Nucleus accumbens (tissue), 56 donors: Measurements from ENCODE around the gene NOX3.
"Not testable (repeated sequence)": the region's sequence is repeated elsewhere in the genome, so short reads cannot be mapped to it uniquely, and the experiment has no call there.

Experiments
- DNase-seq, 56 donors: peaks; one replicate each; lab custom pipeline; 2025; lab: John Stamatoyannopoulos, UW

Gene NOX3, protein sequence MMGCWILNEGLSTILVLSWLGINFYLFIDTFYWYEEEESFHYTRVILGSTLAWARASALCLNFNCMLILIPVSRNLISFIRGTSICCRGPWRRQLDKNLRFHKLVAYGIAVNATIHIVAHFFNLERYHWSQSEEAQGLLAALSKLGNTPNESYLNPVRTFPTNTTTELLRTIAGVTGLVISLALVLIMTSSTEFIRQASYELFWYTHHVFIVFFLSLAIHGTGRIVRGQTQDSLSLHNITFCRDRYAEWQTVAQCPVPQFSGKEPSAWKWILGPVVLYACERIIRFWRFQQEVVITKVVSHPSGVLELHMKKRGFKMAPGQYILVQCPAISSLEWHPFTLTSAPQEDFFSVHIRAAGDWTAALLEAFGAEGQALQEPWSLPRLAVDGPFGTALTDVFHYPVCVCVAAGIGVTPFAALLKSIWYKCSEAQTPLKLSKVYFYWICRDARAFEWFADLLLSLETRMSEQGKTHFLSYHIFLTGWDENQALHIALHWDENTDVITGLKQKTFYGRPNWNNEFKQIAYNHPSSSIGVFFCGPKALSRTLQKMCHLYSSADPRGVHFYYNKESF

DNA sequence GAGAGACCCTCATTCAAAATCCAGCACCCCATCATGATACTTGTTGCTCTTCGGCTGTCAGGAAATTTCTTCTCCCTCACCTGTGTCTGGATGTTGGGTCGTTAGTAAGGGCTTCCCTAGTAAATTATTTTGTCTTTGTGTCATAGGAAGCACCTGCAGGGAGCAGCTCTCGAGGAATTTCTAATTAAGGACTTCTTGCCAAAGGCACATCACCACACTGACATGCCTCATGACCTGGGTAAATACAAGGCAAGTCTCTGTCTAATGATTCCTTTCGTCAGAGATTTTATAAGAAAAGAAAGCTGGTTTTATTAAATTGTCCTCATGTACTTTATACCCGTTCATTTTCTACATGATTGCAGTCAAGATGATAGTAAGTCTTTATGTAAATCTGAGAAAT is at the start of gene NOX3:
Gene NOX3 (minus strand): TSS at position 74 of the 400 bp plus-strand sequence. CDS start 39 bp downstream, at position 35.
- no peak for DNase-seq

DNA sequence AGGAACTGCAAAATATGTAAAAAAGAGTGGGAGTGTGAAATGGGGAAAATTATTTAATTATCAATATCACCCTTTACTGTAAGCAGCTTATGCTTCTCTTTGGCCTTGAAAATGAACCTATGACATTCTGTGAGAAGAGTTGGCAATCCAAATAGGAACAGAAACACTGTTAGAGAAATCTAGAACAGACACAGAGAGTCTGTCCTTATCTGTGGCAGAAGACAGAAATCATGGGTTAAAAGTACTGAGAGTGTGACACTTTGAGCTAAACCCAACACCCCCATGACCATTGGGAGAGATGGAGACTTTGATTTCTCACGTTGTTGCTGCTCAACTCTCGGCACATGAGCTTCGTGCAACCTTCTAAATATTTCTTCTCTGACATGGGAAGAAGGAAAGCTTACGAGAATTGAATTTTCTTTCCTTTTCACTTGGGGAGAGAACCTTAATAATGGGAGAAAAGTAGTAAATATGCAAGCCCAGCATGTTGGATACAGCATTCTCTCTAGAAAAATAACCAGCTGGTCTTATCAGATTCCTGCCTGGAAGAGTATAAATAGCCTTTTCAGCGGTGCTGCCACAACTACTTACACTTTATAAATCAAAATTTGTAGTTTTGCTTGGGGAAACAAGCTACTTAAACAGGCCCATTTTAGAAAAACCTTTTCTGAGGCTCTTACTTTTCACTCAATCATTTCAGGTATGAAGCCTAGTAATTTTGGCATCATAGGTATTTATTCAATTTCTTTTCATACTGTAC is 49.4 kb upstream of the NOX3 start:
- no peak for DNase-seq

DNA sequence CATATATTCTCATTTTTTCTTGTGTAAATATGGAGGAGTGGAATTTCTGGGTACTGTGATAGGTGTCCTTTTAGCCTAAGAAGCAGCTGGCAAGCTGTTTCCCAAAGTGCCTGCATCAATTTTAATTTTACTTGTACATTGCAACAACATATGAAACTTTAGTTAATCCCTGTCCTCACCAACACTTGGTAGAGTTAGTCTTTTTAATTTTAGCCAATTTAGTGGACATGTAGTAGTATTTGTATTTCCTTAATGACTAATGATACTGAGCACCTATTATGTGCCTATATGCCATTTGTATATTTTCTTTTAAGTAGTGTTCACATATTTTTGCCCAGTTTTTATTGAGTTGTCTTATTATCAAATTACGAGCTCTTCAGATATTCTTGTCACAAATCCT is 46.8 kb upstream of the NOX3 start:
- DNase-seq: no peak

DNA sequence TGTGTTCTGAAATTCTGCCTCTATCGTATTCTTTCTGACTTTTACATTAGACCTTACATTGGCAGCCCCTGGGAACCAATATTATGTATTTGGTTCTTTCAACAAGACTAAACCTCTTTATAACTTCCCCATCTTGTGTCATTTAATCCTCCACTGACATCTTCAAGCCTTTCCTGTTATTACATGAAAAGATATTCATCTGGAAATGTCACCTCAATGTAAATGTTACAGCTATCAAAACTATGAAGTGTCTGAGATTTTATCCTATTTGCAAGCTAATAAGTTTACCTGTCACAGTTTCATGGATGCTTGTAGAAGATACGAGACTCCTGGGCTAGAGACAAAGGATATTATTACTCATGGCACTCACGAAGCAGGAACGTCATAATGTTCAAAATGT is 43.9 kb upstream of the NOX3 start:
- no peak for DNase-seq

DNA sequence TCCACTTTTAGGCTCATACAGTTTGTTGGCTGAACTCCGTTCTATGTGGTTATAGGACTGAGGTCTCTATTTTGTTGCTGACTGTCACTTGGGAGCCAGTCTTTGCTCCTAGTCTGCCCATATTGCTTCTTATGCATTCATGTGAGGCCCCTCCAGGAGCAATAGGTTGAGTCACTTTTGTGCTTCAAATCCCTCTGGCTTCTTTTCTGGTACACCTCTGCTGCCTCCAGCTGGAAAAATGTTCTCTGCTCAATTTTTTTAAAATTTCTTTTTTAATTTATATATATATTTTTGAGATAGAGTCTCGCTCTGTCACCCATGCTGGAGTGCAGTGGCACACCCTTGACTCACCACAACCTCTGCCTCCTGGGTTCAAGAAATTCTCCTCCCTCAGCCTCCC is 42.7 kb upstream of the NOX3 start:
- DNase-seq: no peak

DNA sequence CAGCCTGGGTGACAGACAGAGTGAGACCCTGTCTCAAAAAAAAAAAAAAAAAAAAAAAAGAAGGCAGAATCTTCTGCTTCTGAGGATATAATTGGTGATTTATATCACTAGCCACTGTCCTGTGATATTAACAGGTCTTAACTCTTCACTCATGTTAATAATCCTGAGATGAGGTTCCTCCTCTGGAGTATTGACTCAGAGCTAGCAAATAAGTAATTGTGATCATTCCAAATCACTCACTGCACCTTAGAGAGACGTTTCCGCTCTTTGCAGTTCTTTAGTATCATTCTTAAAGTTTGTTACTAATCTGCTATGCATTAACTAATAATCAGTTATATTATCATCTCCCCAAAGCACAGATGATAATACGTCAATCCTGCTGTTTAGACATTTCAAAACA is 41.6 kb upstream of the NOX3 start:
- DNase-seq: no peak

DNA sequence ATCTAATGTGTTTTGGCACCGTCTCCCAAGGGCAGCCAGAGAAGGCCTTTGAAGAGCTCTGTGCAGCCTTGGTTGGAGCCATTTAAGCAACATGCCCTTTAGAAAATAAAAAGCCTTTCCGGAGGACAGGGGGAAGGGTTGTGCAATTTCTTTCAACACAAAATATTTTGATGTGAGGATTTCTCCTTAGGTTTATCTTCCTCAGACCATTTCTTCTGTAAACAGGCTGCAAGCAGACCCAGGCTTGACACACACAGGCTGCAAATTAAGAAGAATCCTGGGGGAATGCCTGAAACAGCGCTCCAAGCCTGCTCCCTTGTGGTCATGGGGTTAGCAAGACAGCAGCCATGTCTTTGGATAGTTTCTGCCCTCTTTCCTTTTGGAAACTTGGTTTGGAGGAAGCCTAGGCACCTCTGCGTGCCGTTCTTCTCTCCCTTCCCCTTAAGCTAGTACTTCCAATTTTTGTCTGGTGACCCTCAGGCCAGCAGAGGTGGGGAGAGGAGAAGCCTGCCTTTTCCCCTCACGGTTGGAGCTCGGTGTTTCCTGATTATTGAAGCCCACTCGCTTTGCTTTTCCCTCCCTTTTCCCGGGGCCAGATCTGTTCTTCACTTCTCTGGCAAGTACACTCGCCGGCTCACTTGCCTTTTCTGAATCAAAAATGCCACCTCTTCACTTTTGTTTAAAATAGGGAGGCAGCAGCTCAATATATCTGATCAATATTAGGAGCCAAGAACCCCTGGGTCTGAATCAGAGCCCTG is 39.6 kb upstream of the NOX3 start:
- peak in 16 of 56 donors; percentile 1 to 19 (median 4) for DNase-seq

DNA sequence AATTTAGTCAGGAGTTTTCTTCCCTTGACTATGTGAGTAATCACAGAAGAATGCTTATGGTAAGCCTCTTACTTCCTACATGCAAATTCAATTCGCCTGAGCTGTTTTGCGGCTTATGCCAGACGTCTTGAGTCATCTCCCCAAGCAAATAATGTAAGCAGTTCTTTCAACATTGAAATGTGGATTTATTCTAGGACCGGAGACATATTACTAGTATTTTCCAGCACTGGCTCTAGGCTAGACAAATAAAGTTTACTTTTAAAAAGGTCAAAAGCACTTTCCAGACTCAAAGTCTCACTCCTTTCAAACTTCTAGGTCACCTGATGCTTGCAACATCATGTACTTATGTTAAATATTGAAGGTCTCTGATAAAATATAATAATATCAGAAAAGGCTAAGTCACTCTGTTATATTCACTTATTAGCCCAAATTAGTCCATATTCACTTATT is 38.1 kb upstream of the NOX3 start:
- no peak for DNase-seq

DNA sequence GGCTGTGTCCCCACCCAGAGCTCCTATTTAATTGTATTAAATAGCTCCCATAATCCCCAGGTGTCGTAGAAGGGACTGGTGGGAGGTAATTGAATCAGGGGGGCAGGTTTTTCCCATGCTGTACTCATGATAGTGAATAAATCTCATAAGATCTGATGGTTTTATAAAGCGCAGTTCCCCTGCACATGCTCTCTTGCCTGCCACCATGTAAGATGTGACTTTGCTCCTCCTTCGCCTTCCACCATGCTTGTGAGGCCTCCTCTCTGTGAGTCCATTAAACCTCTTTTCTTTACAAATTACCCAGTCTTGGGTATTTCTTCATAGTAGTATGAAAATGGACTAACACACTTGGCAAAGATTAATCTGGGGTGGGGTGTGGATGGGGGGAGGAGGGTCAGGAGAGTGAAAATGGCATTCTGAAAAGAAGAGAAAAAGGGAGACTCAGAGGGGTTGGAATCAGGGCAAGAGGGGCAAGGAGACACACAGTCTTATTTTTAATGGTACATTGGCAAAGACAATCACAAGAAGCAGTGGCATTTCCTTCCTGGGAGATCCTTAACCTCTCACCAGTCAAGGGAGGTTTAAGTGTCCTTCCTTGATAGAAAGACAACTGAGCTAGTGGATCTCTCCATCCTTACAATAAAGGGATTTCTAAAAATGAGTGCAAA is 37.5 kb upstream of the NOX3 start:
- DNase-seq: no peak

DNA sequence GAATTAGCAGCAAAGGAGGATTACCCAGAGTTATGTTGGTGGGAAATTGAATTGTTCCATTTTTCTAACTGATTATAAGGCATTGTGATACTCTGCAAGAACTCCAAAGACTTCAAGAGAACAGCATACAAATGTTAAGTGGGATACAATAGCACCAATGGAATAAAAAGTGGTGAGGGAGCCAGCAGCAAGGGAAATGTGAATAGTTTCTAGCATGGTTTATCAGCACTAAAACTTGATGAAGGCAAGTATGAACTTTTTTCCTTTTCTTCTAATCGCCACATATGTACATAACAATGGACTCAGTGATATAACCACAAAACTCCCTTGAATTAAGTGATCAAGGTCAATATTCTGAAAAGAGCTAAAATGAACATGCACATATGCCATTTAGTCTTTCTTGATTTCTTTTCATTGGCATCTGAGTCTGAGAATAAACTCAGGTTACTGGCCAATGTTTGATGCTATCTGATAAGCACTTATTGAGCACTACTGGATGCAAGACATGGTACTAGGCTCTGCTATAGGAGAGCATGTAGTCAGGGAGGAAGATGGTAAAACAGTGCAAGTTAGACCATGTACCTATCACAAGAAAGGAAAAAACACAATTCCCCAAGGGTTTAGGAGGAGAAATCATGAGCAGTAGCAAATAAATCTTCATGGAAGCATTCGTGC is 36.6 kb upstream of the NOX3 start:
- no peak for DNase-seq

DNA sequence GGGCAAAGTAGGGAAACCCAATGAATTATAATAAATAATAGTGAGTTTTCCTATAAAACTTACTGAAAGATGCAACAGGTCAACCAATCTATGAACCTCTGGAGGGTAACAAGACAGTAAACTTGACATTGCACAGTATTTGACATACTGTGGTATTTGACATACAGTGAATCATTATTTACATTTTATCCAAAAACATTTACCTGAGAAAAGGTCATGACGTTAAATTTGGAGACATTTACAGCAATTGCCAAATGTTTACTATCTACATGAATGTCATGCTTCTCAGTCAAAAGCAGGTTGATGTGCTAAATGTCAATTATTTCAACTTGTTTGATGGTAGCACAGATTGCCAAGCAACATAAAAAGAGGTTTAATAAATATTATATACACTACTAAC is 35.8 kb upstream of the NOX3 start:
- no peak for DNase-seq

DNA sequence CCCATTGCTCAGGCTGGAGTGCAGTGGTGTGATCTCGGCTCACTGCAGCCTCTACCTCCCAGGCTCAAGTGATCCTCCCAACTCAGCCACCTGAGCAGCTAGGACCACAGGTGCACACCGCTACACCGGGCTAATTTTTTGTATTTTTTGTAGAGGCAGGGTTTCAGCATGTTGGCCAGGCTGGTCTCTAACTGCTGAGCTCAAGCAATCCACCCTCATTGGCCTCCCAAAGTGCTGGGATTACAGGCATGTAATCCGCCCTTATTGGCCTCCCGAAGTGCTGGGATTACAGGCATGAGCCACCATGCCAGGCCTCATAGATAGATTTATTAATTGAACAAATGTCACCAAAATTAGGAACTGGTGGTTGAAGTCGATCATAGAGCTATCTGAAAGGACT is 32.6 kb upstream of the NOX3 start:
- not testable (repeated sequence) for DNase-seq

DNA sequence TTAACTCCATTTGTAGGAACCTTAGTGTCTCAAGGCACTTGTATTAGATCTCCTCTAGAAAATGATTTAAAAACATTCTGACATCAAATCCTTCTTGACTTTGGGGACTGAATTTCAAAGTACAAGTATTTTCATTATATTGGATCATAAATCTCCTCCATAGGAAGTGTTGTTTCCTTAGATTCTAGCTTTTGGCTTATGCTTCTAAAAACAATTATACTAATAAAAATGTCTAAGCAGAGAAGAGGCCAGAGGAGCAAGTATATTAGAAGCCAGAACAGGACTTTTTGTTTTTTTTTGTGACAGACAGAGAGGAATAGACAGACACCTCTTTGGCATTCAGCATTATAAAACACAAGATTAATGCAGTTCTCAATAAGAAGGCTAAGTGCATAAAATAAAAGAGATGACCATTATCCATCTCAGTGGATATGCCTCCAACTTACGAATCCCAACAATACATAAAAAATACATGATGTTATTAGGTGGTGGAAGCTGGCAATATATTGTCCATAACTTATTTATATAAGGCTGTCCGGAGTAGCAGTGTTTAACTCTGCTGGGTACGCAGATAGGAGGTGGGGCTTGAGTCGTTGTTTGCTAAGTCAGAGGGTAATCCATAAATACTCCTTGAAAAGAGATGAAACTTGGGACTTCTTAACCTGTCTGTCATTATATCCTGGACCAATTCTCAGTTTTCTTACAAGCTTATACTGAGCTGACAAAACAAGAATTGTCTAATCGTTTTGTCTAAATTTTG is 31.9 kb upstream of the NOX3 start:
- DNase-seq: no peak

DNA sequence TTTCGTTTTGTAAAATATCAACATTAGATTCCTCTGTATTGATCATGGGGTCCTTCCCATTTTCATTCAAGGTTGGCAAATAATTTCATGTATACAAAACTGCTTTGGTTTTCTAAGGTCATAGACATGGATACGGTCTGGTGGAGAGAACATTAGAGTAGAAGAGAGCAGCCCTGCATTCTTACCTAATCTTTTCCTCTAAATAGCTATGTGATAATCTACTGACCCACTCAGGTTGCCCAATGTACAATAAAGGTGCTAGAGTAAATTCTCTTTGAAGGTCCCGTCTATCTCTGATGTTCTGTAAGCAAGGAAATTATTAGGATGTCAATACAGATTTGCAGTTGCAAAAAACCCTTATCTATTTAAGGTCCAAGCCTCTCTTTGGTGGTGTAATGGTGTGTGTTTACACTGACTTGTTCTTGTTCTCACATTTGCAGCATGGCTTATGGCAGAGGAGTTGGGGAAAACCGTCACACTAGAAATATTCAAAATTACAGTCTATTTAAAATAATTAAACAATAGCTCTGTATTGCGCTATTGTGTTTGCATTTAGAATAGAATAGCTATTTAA is 31.2 kb upstream of the NOX3 start:
- DNase-seq: no peak

DNA sequence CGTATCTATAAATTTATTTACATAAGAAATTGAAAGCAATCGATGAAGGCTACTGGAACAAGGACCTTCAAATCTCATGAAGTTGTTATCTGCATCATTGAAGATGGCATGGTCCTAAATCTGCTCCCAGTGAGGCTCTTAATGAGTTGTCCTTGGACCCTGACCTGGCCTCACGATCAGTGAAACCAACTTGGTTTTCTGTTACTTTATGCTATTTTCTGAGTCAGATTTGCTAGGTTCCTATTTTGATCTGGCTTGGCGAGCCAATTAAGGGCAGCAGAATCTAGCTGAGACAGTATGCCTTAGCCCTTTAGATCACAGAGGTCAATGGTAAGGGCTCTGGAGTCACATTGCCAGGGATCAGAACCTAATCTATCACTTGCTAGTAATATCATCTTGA is 30.1 kb upstream of the NOX3 start:
- DNase-seq: no peak

DNA sequence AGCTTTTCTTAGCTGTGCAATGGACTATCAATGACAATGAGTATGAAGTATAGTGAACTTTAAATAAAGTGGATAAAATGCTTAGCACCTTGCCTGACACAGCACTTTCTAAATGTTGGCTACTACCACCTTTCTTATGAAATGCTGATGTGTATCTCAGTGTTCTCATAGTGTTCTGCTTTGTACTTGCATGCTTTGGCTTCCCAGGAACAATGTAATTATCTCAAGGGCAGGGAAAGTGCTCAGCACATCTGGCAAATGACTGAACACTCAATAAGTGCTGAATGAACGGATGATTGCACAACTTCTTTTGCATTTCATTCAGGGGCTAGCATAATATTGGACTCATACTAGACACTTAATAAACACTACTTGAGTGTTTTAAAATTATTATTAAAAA is 28.2 kb upstream of the NOX3 start:
- DNase-seq: no peak

DNA sequence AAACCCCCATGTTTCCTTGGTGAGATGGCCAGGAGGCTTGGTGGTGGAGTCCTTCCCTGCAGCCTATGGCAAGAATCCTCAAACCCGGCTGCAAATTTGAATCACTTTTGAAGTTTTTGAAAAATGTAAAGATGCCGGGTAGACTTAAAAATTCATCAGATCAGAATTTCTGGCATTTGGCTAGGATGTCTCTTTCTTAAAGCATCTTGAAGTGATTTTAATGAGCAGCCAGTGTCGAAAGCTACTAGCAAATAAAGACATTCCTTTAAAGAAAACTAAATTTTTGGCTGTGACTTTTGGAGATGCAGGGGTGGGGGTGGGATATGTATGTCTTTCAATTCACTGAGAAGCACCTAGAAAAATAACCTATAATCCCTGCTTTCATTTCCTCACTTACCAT is 25.6 kb upstream of the NOX3 start:
- DNase-seq: no peak

DNA sequence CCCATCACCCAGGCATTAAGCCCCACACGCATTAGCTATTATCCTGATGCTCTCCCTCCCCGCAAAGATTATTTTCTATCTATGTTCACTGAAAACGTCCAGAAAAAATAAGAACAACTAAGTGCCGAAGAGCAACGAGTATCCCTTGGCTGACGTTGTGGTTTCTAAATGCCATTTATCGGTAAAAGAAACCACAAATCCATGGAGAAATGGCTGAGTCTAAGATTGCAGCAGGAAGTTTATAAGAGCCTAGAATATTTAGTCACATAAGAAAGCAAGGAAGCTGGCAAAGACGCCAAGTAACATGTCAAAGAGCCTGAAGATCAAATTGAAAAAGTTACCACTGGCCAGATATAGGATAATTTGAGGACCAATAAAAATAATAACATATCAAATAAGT is 18.1 kb upstream of the NOX3 start:
- DNase-seq: no peak

DNA sequence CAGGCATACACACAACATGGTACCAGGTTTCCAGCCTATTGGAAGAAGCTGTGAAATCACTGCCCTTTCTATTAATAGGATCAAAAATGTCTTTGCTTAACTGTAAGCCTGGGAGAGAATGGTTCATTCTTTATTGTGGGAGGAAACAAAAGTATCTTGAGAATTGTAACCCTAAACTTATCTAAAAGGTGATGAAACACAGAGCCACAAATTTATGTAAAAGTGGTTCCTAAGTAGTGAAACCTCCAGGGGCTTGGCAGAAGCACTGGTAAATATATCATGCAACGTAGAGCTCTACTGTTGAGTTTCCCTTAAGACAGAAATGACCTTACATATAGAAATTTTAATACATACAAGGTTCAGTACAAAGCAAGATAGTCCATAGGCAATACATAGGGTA is 17.2 kb upstream of the NOX3 start:
- DNase-seq: no peak
